Measurements from ENCODE around the gene EML1.

EML1 gene

GRCh38 chr14:99862136-99862535 is 68.9 kb downstream of the EML1 start:
- FAIRE-seq: no peak
- DNase-seq (ENCODE audit: low spot score): no peak

GRCh38 chr14:99863059-99863458 is 69.8 kb downstream of the EML1 start:
- FAIRE-seq: no peak
- DNase-seq (ENCODE audit: low spot score): no peak

GRCh38 chr14:99865408-99865807 is 72.2 kb downstream of the EML1 start:
- FAIRE-seq: no peak
- DNase-seq (ENCODE audit: low spot score): no peak

- DNase-seq (ENCODE audit: low spot score): no peak
- FAIRE-seq: no peak
Observed at GRCh38 chr14:99870617-99871016, 77.4 kb downstream of the EML1 start.

- no peak for DNase-seq (ENCODE audit: low spot score)
- FAIRE-seq: no peak
Observed at GRCh38 chr14:99871771-99872170, 78.6 kb downstream of the EML1 start.

DNA sequence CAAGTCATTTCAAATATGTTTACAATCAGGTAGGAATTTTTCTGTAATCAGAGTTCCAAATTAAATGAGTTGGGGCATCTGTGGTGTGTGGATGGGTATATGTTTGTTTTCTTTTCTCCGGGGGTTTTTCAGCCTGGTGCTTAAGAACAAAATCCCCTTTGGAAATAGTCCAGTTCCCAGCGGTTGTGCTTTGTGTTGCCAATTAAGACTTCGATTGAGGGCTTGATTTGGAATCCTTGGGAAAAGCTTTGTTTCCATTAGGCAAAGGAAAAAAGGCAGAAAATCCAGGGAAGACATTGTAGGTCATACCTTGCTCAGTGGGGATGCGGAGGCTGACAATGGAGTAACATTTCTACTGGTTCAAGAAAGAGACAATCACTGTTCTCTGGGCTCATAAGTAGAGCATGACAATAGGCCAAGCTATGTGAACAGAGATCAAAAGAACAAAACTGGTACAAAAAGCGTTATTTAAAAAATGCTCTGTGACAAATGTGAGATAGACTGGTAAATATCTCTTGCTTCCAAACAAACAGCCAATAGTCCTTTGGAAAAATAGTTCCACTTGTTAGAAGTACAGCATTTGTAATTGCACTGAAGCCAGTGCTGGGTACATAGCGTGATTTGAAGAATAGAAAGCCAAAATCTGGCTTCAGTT is 79.7 kb downstream of the EML1 start:
- DNase-seq (ENCODE audit: low spot score) (no peak), FAIRE-seq (no peak)

DNA sequence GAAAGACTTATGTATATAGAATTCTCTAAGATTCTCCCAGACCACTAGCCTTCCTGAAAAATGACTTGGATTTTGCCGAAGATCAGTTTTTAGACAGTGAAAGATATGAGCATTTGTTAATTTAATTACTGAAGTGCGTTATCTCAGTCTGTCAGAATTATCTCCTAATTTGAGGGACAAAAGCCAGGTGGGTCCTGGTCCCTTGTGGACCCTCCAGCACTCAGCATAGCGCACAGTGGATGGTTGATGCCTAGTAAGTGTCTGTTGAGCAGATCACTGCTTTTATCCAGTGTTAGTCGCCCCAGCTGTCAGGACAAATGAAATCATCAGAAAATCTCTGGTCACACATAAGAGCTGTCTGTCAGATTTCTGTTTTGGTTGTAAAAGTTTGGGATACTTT is 80.4 kb downstream of the EML1 start:
- DNase-seq (ENCODE audit: low spot score): no peak
- no peak for FAIRE-seq

DNA sequence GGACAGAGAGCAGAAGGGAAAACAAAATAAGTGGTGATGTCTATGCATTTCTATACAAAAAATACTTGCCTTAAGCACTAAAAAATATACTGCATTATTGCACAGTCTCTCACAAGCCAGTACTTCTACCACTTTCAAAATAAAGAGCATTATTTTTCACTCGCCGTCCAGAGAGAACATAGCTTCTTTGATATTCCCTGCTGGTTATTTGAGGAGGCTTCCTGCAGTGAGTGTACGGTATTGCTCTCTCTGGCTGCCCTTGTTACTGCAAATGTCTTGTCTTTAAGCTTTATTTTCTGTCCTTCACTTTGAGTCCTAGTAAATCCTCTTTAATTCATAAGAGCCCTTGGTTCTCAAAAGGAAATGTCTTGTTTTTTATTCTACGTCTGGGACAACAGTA is 81.1 kb downstream of the EML1 start:
- FAIRE-seq: no peak

GRCh38 chr14:99875421-99875820 is 82.2 kb downstream of the EML1 start:
- DNase-seq (ENCODE audit: low spot score) (no peak), FAIRE-seq (no peak)

More for the DNA sequence above, 81.1 kb downstream of the EML1 start:
- DNase-seq (ENCODE audit: low spot score): no peak

- no peak for FAIRE-seq
- DNase-seq (ENCODE audit: low spot score): no peak
Observed at GRCh38 chr14:99875836-99876235, 82.6 kb downstream of the EML1 start.

DNA sequence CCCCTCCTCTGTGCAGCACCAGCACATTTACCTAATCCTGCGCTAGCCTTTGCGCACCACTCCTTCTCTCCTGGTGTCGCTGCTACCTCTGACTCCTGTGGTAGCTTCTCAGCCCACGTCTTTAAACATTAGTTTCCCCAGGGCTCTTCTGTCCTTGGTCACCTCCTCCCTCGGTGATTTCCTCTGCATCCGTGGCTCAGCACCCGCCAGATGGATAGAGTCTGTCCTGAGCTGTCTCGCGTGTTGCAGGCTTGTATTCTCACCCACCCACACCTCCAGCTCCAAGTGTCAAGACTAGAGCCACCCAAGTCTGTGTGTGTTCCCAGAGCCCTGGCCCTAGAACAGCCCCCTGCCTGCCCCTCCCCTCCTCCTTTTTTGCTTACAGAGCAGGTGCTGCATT is 83.2 kb downstream of the EML1 start:
- FAIRE-seq (no peak), DNase-seq (ENCODE audit: low spot score) (no peak)

DNA sequence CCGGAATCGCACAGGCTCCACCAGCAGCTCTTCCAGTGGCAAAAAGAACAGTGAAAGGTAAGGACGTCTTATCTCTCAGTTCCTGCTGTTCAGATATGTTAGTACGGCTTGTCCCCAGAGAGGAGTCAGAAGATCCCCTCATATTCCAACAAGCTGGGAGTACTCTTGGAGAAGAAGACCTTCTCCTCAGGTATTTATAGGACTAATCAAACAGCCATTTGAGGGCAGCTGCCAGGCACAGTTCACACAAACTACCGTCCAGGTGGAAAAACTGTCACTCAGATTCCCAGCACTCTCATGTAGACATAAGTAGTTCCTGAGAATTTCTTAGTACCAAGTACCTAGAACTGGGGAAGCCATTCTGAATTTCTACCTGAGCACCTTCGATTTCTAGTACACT is 85.3 kb downstream of the EML1 start:
- no peak for DNase-seq (ENCODE audit: low spot score)
- FAIRE-seq: no peak

- no peak for FAIRE-seq
- no peak for DNase-seq (ENCODE audit: low spot score)
Observed at GRCh38 chr14:99879401-99880295, 86.4 kb downstream of the EML1 start.

- DNase-seq (ENCODE audit: low spot score): no peak
- FAIRE-seq: no peak
Observed at GRCh38 chr14:99880651-99881420, 87.6 kb downstream of the EML1 start.

DNA sequence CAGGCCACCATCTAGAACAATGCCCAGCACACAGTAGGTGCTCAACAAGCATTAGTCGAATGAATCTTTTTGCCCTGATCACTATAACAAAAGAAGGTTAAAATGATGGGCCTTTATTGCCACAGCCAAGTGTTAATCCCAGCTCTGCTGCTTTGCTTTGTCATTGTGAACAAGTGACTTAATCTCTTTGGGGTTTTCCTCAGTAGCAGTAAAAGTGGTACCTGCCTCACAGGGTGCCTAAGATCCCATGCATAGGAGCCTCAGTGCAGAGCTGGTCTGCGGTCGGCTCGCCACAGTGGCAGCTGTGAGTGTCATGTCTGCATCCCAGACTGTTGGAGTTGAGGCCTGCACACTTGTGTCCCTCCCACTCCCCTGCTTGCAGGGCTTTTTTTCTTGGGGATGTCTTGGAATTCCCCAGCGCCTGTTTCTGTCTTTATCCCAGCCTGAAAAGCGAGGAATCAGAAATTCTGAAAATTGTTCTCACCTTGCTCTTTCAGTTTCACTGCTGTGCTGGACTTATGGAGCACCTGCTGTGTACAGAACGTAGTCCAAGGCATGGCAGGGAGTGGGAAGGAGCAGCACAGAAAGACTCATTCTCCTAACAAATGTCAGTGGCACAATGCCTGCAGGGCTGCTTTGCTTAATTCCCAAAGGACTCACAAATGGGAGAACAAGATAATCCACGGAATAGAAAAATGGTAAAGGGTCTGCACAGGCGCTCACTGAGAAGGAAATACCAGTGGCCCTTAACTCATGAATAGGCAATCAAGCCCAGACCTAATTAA is 90.8 kb downstream of the EML1 start:
- DNase-seq (ENCODE audit: low spot score) (no peak), FAIRE-seq (no peak)

DNA sequence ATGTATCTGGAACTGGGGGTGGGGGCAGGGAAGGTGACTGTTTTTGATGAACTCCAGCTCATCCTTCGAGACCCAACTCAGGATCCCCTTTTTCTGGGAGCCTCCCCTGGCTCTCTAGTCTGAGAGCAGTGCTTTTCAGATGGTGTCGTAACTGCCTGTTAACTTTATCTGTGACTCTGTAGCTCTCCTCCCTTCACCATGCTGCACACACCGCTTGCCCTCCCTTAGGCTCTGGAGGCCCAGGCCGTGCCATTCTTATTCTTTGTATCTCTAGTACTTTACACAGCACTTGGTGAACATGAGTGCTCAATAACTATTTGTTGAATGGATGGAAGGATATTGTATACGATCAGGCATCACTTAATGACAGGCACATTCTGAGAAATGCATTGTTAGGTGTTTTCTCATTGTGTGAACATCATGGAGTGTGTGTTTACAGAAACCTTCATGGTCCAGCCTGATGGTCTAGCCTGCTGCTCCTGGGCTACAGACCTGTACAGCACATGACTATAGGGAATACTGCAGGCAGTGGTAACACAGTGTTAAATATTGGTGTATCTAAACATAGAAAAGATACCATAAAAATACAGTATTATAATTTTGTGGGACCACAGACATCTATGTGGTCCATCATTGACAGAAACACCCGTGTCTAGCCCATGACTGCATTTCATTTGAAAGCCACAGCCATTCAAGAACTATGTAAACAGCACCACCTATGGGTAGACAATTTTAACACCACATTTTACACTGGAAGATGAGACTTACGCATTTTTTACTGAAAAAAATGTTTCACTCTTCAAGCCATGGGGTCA is 91.8 kb downstream of the EML1 start:
- FAIRE-seq (peak; percentile 58), DNase-seq (ENCODE audit: low spot score) (peak; percentile 35)

GRCh38 chr14:99885649-99885958 is 92.4 kb downstream of the EML1 start:
- DNase-seq (ENCODE audit: low spot score) (no peak), FAIRE-seq (no peak)

GRCh38 chr14:99887407-99887806 is 94.2 kb downstream of the EML1 start:
- DNase-seq (ENCODE audit: low spot score): no peak
- no peak for FAIRE-seq

GRCh38 chr14:99888149-99888548 is 94.9 kb downstream of the EML1 start:
- FAIRE-seq (no peak), DNase-seq (ENCODE audit: low spot score) (no peak)

DNA sequence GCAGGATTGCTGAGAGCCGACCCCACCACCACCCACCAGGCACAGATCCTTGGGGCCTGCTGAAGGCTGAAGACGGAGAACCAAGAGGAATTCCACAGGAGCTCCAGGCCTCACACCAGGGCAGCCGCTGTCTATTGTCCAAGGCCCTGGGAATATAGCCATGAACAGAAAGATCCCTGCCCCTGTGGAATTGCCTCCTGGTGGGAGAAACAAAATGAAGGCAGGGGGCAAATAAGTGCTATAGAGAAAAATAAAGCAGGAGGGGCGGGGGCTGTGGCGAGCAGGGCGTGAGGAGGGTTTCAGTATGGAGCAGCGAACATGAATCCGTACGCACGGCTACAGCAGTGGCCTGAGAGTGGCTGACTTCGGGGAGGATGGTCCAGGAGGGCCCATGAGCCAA is 96.1 kb downstream of the EML1 start:
- FAIRE-seq (no peak), DNase-seq (ENCODE audit: low spot score) (no peak)

- no peak for FAIRE-seq
- no peak for DNase-seq (ENCODE audit: low spot score)
Observed at GRCh38 chr14:99891266-99891665, 98.1 kb downstream of the EML1 start.

All from RCC 7860 (cell line).